Ammon's horn (tissue), 1 donor: ENCODE results near the gene AXIN2.
A peak's percentile ranks its signal among the peaks of the same experiment; 100 is the strongest.

Source experiments
- DNase-seq: peaks from one replicate; pipeline ENCODE4 v3.0.0-alpha.2; 2016; ENCODE audit warnings: low spot score

Gene AXIN2

DNA sequence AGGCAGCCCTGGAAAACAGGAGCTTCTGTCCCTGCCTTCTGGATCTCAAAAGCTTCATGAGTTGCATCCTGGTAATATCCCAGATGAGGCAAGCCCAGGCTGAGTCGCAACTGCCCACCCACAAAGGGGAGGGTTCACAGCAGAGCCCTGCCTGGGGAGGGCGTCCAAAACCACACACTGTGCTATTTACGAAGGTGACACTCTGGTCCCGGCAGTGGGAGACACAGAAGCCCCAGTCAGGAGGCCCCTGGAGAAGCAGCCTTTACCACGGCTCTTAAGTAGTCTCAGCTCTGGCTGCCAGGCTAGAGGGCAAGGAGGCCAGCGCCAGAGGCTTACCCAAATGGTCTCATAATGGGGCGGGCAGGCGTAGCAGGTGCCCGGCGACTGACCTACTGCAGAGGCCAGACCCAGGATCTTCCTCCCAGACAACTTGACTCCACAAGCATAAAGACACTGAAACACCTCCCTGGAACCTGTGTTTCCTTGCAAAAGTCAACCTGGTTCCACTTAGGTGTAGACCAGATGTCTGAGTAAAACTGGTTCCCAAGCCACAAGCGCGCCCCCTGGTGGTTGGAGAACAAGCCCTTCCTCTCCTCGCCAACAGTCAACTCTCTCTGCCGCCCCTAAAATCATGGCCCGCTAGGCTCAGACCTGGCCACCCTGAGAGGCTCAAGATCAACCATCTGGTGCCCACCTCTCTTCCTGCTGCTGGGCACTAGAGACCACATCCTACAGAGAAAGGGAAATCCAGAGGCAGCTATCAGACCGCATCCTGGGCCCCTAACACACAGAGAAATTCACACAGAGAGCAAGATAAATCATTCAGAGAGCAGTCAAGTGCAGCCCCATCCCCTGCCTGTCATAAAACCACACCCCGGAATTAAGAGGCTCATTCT is 5.2 kb downstream of the AXIN2 start:
- DNase-seq: peak; percentile 82

DNA sequence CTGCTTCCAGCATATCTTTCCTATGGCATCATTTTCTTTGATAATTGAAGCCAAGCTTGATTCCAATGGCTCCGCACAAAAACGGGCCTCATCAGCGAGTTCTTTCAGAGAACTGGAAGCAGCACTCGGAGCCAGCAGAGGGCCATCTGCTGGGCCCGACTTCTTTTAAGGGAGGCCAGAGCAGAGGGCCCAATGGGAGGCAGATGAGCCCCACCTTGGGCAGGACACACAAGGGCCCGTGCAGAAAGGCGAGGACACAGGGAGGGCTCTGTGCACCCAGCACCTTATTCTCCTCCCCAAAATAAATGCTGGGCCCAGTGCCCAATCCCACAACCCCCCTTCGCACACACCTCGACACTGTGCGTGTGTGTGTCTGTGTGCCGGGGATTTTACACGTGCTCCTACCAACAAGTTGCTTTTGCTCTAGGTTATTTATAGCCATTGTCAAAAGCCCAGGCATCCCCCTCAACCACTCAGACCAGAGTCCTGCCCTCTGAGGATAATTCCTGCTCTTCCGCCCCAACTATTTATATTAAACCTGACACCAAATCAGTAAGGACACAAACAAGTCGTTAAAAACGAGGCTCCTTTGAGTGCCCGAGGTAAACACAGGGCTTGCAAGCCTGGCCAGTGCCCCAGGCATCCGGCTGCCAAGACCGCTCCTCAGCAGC is 6.8 kb downstream of the AXIN2 start:
- DNase-seq: no peak

DNA sequence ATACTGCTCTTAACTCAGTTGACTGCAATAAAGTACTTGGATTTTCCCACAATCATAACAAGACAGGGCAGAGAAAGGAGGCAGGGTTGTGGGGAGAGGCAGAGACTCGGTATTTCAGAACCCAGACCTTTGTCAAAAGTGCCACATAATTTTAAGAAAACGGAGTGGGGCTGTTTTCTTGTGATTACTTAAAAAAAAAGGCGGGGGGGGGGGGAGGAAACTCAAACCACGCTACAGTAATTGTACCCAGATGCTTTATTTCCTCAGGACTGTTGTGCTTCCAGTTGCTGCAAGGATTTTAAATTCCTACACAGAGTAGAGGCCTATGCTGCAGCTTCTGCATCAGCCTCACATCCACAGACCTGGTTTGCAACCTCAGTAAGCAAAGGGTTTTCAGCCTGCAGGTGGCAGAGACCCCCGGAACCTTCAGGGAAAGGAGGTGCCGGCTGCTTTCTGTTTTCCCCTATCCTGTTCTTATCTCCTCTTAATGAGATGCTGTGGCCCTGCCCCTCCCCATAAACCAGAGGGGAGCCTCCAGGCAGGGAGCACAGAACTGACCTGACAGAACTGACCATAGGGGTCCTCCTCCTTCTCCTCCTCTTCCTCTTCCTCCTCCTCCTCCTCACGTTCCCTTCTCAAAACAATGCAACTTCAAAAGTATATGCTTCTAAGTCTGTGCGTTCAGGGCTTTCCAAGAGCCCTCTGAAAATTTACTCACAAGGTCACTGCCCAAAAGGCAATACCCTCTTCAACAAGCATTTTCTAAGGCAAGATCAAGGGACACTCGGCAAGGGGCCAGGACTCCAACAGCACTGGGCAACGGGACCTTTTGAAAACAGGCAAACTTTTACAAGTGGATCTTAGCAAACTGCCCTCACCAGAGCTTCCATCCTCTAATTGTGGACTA is 7.5 kb downstream of the AXIN2 start:
- no peak for DNase-seq

DNA sequence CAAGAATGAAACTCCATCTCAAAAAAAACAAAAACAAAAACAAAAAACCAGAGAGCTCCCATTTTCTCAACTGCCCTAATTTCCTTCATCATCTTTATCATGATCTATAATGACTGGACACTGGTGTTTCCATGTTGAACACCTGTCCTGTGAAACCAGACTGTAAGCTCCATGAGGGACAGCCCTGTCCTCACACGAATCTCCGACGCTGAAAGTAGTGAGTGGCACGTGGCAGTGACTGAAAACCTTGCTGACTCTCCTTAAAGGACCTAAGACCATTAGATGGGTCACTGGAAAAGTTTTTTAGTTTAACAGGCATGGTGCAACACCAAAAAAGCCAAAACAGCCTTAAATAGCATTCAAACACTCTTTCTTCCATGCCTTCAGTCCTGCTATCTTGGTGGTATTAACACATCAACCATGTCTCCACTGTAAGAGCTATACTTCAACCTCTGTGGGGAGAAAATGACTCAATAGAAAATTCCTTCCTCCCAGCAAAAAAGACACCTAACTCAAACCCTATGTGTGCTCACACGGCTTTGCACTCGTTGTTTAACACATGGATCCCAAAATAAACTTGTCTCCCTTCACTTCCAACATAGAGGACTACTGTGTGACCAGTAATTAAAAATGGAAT is 8.3 kb downstream of the AXIN2 start:
- DNase-seq: no peak

DNA sequence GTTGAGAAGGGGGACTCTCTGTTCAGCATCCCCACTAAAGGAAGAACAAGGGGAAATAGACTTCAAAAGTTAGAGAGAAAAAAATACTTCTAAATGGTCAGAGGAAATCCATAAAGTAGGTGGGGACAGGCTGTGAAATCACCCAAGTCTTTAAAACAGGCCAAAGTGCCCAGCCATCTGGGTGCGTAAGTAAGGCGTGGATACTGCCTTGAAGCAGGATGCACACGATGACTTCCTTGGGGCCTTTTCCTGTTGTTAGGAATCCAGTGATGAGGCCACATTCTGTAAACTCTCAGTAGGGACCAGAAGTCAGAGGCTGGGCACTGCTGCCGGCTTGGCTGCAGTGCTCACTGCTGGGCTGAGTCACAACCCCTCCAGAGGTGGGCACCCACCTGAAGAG is 9.2 kb downstream of the AXIN2 start:
- DNase-seq: no peak

DNA sequence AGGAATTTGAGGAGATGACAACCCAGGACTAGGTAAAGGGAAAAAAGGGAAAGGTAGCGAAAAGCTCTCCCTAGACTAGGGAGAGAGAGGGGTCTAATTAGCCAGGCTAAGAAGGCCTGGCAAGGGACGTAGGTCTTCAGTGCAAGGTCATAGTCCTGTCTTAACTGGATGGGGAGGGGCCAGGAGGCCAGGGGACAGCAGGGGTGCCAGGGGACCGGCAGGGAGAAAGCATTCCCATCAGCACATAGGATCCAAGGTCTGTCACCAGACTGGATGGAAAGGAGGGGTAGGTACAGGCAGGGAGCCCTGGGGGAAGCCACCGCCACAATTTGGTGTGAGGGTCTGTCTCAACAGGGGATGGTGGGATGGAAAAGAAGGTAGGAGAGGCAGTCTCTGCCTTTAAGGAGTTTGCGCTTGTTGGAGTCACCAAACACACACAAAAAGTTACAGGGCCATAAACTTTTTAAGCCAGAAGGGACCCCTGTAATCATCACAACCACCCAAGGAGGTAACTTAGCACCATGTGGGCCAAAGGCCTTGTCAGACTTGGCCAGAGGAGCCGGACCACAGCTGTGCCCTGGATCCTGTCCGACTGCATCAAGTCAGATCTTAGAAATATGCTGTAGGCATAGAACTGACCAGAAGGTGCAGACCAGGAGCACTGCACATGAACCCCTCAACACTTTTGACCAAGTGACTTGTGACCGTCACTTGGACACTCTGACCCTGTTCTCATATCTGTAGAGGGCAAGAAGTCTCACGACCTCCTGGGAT is 10.0 kb downstream of the AXIN2 start:
- no peak for DNase-seq

DNA sequence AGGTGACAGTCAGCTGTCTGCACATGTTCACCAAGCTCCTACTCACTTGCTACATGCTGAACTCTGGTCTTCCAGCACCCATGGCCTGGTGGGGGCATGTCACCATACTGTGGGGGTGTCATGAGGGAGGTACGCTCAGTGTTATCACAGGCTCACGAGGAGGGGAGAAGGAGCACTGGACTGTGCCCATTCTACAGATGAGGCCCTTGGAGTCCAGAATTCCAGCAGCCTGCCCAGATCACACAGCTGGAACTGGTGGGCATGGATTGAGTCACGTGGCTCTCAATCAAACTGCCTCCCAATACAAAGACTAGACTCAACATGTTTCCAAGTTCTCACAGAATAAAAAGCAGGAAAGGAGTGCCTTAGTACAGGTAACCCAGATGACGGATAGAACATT is 10.7 kb downstream of the AXIN2 start:
- no peak for DNase-seq

DNA sequence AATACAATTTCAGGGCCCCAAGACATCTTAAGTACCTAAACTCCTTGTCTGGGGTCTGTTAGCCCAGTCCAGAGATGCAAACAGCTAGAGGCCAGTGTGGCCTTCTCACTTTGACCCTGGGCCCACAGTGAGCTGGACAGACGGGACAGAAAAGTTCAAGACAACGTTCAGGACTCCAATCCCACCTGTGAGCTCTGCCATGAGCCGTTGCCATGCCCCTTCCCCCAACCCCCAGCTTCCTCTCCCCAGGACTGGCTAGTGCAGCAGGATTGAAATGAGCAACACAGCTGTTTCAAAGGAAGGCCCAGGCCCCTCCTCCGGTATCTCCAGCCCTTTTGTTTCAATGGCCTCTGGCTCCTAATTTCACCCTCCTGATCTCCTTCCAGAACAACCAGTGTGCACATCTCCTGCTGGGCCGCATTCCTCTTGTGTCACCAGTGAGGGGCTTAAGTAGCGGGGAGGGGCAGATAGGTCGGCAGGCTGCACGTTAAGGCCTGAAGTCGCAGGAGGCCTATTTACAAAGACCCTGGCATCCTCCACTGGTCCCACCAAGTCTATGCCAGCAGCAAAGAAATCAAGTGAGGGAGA is 11.3 kb downstream of the AXIN2 start:
- DNase-seq: no peak

DNA sequence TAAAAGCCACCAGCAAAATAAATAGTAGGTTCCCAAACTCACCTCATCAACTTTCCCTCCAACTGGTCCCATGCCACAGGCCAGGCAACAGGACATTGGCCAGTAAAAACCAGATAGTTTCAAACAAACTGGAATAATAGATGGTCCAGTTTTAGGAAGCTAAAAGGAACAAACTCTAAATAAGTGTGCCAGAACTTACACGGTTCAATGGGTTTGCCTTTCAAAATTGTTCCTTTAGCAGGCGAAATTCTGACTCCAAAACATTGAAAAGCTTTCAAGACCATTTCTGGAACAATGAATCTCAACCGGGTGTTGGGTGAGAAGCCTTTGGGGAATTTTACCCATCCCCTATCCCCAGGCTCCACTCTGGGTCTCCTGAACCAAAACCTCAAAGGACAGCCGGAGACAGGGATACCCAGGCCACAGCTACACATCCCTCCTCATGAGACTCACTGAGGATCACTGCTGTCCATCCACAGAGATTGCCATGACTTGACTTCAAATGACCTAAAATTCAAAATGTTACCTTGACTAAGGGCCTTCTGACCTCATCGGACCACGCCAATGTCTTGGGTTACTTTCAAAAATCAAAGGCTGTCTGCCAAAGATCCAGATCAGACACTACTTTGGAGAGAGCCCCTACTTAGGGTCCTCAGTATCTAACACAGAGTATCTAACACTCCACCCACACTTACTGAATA is 13.0 kb downstream of the AXIN2 start:
- no peak for DNase-seq

DNA sequence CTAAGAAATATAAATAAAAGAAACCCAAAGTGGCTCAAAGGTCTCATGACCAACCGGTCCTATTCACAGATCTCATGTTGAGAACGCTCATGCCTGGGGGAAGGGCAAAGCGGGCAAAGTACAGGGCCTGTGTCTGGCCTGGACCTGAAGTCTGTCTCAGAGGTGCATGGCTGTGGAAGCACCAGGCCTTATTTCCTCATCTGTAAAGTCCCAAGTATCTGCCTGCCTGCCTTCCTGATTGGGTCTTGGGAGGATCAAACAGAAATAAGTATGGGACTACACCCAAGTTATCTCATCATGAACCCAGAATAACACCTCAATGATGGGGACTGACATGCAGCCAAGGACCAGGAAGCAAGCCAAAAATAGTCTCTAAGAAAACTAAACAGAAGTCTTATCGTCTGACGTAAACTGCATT is 14.2 kb downstream of the AXIN2 start:
- DNase-seq: no peak

DNA sequence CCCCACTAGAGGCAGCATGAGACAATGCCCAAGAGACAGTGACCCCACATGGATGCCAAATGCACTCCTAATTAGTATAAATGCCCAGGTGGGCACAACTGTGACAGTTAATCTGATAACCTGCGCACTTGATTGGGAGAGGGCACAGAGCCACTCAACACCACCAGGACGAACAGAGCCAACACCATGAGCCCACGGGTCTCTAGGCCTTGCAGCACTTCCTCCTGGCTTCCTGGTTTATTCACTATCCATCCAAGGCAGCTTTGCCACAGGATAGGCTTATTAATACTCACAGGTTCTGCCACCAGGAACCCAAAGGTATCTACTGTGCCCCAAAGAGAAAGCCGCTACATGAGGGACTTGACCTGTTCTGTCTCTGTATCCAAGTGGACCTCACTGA is 14.9 kb downstream of the AXIN2 start:
- DNase-seq: no peak

DNA sequence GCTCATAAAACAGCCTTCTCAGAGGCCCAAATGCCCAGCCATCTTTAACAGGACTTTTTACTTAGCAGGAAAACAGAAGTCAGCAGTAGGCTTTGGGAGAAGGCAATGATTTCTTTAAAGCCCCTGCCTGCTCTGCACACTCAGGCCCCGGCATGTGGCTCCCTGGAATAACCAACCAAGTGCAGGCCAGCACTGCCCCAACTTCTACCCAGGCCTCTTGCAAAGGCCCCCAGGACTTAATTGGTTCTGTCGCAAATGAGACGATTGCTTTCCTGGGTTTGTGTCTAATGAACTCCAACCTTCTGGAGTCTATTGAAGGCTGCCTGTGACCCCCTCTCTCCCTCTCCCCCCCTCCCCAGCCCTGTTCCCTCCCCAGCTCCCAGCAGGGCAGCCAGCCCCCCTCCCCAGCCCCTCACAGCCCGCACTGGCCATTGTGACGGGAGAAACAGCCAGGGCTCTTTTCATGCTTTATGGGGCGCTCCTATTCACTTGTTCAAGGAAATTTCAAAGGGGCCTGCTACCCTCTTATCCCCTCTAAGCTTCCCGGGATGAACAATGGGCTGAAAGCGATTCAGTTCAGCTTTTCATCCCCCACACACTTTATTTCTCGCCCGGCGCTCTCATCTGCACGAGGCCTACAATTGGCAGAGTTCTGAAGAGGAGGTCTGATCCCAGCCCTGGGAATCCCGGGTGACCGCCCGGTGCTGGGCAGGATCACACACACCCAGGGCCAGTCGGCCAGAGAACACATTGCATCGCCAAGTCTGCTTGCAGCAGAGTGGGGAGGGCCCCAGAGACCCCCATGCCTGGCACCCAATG is 15.5 kb downstream of the AXIN2 start:
- DNase-seq: no peak

DNA sequence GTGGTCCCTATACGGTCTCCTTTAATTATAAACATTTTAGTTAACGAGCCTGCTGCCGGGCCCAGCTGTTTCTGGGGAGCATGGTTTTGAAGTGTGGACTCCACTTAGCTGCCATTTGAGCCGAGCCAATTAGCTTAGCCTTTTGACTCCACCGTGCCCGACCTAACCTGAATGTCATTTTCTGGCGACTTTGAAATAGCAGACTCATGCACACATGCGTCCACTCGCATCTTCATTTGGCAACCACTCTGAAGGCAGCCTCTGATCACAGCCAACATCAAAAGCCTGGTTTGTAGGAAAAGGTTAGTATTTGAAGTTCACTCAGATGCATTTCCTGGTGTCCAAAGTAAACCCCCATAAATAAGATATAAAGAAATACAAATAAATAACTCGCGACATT is 16.8 kb downstream of the AXIN2 start:
- no peak for DNase-seq

DNA sequence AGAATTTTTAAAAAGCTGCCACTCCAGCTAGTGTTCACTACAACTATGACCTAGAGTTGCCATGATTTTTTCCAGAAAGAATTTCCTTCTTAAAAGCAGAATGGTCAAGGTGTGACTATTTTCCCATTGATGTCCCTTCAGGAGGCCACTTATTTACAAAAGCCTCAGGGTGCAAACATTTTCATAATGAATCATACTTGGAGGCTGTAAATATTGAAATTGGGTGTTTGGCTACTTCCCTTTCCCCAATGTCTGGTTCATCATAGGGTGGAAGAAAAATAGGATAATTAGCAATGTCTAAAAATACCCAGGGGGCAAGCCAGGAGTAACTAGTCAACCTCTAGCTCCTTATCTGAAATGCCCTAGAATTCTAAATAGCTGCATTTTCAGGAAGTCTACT is 18.8 kb downstream of the AXIN2 start:
- DNase-seq: no peak

DNA sequence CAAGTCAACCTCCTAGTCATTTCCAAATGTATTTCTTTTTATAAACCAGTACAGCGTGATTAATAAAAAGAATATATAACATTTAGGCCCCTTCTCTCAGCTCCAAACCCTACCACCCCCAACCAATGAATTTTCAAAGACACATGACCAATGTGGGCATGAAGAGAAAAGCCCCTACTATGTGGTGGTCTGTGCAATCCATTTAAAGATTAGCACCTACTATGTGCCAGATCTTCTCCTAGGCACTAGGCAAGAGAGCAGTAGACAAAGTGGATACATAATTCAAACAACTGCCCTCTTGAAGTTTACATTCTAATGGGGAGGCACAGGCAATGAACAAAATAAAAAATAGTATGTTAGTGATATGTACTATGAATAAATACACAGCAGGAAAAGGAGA is 19.4 kb downstream of the AXIN2 start:
- no peak for DNase-seq

DNA sequence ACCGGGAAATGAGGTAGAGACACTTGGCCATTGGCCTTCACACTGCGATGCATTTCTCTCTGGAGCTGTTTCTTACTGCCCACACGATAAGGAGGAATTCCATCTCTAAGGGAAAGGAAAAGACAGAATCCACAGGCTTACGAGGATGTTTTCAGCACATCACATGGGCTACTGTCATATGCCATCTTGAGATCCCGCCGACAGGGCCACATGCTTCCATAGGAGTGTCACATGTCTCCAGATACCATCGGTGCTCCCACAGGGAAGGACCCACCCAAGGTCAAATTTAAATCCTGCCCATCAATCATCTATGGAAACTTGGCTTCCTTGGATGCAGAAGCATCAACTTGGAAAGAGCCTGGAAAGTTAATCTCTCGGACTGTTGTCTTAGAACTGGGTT is 20.0 kb downstream of the AXIN2 start:
- DNase-seq: no peak

DNA sequence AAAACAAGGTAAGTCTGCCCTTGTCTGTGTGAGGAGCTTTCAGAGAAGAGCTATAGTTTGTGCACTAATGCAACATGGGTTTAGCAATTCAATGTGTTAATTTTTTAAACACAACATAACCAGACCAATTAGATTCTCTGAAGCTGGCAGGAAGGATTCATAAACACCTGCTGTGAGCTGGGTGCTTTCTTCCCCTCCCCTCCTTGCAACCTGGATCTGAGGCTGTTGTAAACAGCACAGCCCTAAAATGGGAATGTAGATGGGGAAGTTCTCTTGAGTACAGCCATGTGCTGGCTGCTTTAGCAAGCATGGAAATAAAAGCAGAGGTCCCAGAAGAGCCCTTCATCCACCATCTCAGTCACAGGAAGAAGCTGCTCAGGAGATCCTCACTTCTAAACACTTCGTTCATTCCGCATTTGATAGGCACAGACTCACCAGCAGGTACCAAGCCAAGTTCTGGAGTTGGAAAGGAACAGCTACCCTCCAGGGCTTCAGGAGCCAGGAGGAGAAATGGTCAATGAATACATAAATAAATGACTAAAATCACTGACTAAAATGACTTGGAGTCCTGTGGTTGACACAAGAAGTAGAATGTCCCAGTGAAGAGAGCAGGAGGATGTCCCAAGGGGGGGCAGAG is 21.7 kb downstream of the AXIN2 start:
- no peak for DNase-seq

DNA sequence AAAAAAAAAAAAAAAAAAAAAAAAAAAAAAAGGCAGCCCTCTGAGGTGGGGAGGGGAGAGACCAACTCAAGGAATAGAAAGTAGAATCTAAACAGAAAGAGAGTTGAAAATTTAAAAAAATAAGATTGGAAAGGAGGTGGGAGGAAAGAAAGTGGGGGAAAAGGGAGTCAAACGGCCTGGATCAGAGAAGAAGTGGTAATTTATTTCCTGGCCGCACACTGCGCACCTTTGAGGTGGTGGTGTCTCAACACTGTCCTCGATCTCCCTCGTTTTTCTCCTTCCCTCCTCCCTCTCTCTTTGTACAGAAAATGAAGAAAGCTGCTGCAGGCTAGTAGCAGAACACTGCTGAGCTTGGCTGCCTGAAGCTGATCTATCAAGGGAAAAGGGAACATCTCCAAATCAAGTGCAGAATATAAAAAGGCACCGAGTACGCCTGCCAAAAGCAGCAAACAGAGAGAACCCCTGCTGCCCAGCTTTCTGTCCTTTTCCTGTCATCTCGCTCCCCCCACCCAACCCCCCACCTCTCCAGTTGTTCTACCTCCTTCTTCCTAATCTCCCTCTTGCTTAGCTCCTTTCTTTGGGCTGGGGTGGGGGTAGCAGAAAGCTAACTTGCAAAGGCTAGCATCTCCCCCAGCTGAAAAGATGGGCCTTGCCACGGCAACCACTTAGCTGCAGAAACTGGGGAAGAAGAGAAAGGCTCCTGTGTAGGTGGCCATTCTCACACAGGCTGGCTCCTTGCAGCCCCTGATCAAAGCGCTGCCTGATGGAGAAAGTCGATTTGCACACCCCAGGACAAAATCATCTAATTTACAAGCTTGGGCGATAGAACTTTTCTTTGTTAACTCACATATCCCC is 22.5 kb downstream of the AXIN2 start:
- peak; percentile 64 for DNase-seq
